ENCODE data around the gene CASP9. TPM values are rescaled to one million over a fixed set of nuclear protein-coding genes. Genes with fewer than 3 reads are reported as not detected.

CASP9 gene
- total and polyA plus RNA-seq, 8 donors, result 9.8 to 22.5 (median 19.1) TPM

DNA sequence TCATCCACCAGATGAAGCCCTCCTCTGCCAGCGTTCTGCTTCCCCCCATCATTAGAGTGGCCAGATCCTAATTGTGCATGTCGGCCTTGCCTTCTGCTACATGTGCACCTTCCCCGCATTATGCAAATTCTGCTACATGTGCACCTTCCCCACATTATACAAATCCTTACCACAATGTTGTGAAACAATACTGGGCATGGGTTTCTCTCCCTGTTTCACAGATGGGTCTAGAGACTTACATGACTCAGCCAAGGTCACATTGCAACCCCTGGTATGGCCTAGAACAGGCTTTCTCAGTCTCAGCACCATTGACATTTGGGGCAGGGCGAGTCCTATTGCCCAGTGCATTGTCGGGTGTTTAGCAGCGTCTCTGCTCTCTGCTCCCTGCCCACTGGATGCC lies 68.5 kb downstream of the CASP9 start:
- intact Hi-C loops (cut with DNase I), result no loop called here
- Histone ChIP-seq H3K4me3 (no peak overlapping the region), H3K27me3 (no peaks in the 10 kb centered on the region), H3K9me3 (no peaks in the 10 kb centered on the region), H3K4me1 (peaks cover 0 to 9% of the 10 kb centered on the region in 2 donors), H3K36me3 (no peaks in the 10 kb centered on the region), H3K27ac (no peak overlapping the region)
- DNase-seq (no peak), ATAC-seq (peak; percentile 30)
- TF ChIP-seq, protein P1, sequence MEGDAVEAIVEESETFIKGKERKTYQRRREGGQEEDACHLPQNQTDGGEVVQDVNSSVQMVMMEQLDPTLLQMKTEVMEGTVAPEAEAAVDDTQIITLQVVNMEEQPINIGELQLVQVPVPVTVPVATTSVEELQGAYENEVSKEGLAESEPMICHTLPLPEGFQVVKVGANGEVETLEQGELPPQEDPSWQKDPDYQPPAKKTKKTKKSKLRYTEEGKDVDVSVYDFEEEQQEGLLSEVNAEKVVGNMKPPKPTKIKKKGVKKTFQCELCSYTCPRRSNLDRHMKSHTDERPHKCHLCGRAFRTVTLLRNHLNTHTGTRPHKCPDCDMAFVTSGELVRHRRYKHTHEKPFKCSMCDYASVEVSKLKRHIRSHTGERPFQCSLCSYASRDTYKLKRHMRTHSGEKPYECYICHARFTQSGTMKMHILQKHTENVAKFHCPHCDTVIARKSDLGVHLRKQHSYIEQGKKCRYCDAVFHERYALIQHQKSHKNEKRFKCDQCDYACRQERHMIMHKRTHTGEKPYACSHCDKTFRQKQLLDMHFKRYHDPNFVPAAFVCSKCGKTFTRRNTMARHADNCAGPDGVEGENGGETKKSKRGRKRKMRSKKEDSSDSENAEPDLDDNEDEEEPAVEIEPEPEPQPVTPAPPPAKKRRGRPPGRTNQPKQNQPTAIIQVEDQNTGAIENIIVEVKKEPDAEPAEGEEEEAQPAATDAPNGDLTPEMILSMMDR (IDR thresholded peaks at IDR 0.05), result no peak

DNA sequence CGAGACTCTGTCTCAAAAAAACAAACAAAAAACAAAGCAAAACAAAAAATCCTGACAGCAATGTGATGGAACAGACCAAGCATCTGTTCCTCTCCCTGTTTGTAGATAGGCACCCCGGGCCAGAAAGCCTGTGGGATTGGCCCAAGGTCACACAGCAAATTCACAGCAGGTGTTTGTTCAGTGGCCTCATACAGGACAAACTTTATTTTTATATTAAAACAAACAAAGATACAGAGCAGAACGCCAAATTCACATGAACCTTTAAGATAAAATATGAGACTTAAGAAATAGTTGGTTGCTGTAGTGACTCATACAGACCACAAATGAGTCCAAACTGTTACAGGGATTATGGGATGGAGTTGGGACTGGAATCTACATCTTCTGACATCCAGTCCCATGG lies 69.8 kb downstream of the CASP9 start:
- TF ChIP-seq, protein P1 (IDR thresholded peaks at IDR 0.05), result no peak
- Histone ChIP-seq H3K27ac (peak overlapping the region in 1 of 2 donors; percentile 3), H3K4me1 (no peaks in the 10 kb centered on the region), H3K36me3 (no peaks in the 10 kb centered on the region), H3K9me3 (no peaks in the 10 kb centered on the region), H3K4me3 (no peak overlapping the region), H3K27me3 (no peaks in the 10 kb centered on the region)
- peak; percentile 38 for ATAC-seq
- DNase-seq, result no peak
- intact Hi-C loops (cut with DNase I), result no loop called here

DNA sequence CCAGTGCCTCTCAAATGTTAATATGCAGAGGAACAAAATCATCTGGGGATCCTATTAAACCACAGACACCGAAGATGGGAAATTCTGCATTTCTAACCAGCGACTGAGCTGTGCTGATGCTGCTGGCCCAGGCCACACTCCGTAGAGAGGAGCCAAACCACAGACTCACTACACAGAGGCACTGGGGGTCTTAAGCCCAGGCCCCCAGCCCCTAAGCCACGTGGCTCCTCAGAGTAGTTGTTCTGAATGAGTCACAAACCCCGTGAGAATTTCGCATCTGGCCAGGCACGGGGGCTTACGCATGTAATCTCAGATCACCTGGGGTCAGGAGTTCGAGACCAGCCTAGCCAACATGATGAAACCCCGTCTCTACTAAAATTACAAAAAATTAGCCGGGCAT lies 70.3 kb downstream of the CASP9 start:
- Histone ChIP-seq H3K27me3 (no peaks in the 10 kb centered on the region), H3K4me1 (no peaks in the 10 kb centered on the region), H3K36me3 (no peaks in the 10 kb centered on the region), H3K4me3 (no peak overlapping the region), H3K27ac (peak overlapping the region in 1 of 2 donors; percentile 3), H3K9me3 (no peaks in the 10 kb centered on the region)
- DNase-seq, result no peak
- intact Hi-C loops (cut with DNase I), result no loop called here
- no peak for ATAC-seq
- TF ChIP-seq, protein P1 (IDR thresholded peaks at IDR 0.05), result no peak

DNA sequence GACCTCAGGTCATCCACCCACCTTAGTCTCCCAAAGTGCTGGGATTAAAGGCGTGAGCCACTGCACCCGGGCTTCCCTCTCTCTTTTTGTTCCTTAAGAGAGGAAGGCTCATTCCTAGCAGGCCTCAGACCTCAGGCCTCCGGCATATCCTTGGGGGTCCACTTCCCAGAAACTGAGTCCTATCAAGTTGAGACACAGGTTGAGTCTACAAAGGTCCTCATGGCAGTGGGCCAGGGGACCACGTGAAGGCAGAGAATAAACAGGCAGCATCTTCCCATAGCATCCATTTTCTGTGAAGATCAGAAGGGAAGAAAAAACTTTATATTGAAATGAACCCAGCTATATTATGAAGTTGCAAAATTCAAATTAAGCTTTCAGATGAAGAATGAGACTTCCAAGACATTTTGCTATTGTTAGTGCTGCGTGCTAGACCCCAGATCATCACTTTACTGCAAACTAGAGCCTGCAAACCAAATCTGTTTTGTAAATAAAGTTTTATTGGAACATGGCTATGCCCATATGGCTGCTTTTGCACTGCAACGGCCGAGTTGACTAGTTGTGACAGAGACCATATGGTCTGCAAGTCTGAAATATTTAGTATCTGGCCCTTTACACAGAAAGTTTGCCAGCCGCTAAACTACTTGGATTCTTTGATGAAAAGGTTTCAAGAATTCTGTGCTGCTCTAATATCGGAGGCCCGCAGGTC lies 71.0 kb downstream of the CASP9 start:
- H3K9me3 ChIP-seq, result no peaks in the 10 kb centered on the region
- ATAC-seq, result no peak
- no peaks in the 10 kb centered on the region for H3K4me1 ChIP-seq
- no peak overlapping the region for H3K27ac ChIP-seq
- H3K36me3 ChIP-seq, result no peaks in the 10 kb centered on the region
- DNase-seq, result no peak
- intact Hi-C loops (cut with DNase I), result no loop called here
- H3K27me3 ChIP-seq, result no peaks in the 10 kb centered on the region
- TF ChIP-seq, protein P1 (IDR thresholded peaks at IDR 0.05), result no peak
- no peak overlapping the region for H3K4me3 ChIP-seq

DNA sequence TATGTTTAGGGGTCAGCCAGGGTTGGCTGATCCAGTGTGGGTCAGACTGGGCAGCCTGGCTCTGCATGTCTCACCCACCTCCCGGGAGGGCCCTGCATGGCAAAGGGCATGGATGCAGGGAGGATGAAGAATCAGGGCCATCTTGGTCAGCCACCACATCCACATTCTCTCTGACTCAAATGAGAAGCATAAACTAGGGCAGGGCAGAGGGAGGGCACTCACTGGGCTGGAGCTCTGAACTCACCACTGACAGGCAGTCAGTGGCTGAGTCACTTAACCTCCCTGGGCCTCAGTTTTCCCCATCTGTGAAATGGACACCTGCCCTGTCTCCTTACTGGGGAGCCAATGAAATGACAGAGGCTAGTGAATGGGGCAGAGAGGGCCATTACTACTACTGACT lies 71.8 kb downstream of the CASP9 start:
- Histone ChIP-seq H3K27me3 (peaks cover 0 to 6% of the 10 kb centered on the region in 2 donors), H3K4me3 (no peak overlapping the region), H3K9me3 (no peaks in the 10 kb centered on the region), H3K36me3 (no peaks in the 10 kb centered on the region), H3K27ac (no peak overlapping the region), H3K4me1 (no peaks in the 10 kb centered on the region)
- intact Hi-C loops (cut with DNase I), result no loop called here
- no peak for ATAC-seq
- no peak for DNase-seq
- TF ChIP-seq, protein P1 (IDR thresholded peaks at IDR 0.05), result no peak

Measured in left lung (tissue), 10 donors.